ACC112 (cell line): ENCODE results near the gene HRH2.

ENCODE experiments used
- H2AFZ ChIP-seq: fragments of 200-600 bp; sonication (generic); one replicate; pipeline ENCODE4 v1.6.0; 2017; ENCODE audit warnings: antibody characterized with exemption, low read length; ENCODE audit not compliant: unreplicated experiment
- H3K27ac ChIP-seq: fragments of 200-600 bp; sonication (generic); 2 replicates; pipeline ENCODE4 v1.5.1; 2014; ENCODE audit warnings: low read depth, mild to moderate bottlenecking, antibody characterized with exemption, low read length, moderate library complexity
- H3K27me3 ChIP-seq: fragments of 200-600 bp; sonication (generic); 2 replicates; pipeline ENCODE4 v1.6.1; 2014; ENCODE audit warnings: mild to moderate bottlenecking, antibody characterized with exemption, low read length, moderate library complexity, mixed read lengths; ENCODE audit not compliant: insufficient read depth
- H3K36me3 ChIP-seq: fragments of 200-600 bp; sonication (generic); 2 replicates; pipeline ENCODE4 v1.6.1; 2016; ENCODE audit warnings: mild to moderate bottlenecking, antibody characterized with exemption, low read length, moderate library complexity, mixed read lengths; ENCODE audit not compliant: insufficient read depth
- H3K4me1 ChIP-seq: fragments of 200-600 bp; sonication (generic); one replicate; pipeline ENCODE4 v1.6.1; 2016; ENCODE audit warnings: low read length, mixed read lengths; ENCODE audit not compliant: insufficient read depth, unreplicated experiment, control insufficient read depth
- H3K4me3 ChIP-seq: fragments of 200-600 bp; sonication (generic); 2 replicates; pipeline ENCODE4 v1.5.1; 2014; ENCODE audit warnings: mild to moderate bottlenecking, low read depth, low read length
- H3K79me2 ChIP-seq: fragments of 200-600 bp; sonication (generic); one replicate; pipeline ENCODE4 v1.6.0; 2016; ENCODE audit warnings: low read length; ENCODE audit not compliant: control insufficient read depth, unreplicated experiment, insufficient read depth

Gene HRH2

GRCh38 chr5:175659546-175660253 lies 1.8 kb downstream of the HRH2 start:
- Histone ChIP-seq H3K4me1 (no peaks in the 10 kb centered on the region), H3K27me3 (peaks cover 40% of the 10 kb centered on the region), H3K4me3 (no peak overlapping the region)

DNA sequence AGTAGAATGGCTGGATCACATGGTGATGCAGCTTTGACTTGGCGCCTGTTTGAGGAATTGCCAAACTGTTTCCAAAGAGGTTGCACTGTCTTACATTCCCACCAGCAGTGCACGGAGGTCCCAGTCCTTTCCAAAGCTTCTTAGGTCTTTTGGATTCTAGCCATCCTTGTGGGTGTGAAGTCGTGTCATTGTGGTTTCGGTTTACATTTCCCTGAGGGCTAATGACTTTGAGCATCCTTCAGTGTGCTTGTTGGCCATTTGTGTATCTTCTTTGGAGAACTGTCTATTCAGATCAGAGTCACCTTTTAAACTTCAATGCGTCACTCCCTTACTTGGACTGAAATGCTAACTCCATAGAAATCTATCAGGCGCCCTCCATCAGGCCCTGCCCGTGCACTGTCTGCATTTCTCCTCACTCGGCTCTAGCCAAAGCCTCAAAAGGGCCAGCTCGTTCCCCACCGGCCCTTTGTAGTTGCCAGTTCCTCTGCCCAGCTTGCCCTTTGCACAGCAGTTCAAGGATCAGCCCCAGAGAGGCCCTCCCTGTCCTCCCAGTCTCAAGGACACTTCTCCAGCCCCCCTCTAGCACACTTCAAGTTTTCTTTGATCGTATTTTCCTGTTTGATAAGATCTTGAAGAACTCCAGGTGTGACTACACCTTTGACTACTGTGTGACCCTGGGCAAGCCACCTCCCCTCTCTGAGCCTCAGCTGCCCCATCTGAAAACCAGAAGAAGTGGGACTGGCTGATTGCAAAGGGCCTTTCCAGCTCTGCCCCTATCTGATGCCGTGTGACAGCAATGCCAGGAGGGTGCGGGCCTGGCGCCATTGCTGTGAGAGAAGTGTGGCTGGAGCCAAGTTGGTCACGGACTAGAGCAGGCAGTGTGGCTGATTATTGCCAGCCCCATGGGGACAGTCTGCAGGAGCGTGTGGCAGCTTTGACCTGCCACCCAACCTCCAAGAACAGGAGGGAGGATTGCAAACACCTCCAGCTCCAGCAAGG lies 5.6 kb downstream of the HRH2 start:
- Histone ChIP-seq H3K36me3 (no peaks in the 10 kb centered on the region), H3K4me1 (no peaks in the 10 kb centered on the region), H3K27me3 (peaks cover 20% of the 10 kb centered on the region), H3K79me2 (no peaks in the 10 kb centered on the region), H3K4me3 (no peak overlapping the region), H3K27ac (no peak overlapping the region), H2AFZ (no peak overlapping the region)

More at GRCh38 chr5:175659546-175660253, 1.8 kb downstream of the HRH2 start:
- Histone ChIP-seq H2AFZ (no peak overlapping the region), H3K36me3 (no peaks in the 10 kb centered on the region), H3K79me2 (no peaks in the 10 kb centered on the region), H3K27ac (no peak overlapping the region)

DNA sequence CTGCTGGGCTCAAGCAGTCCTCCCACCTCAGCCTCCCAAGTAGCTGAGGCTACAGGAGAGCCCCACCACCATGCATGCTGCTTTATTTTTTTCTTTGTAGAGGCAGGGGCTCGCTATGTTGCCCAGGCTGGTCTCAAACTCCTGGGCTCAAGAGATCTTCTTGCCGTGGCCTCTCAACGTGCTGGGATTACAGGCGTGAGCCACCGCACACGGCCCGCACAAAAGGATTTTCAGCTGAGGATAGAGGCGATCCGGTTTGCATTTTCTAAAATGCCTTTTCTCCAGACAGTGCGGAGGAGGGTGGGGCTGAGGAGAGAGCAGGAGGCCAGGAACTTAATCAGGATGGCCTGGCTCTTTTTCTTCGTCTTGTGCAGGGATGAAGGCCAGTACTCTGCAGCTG lies 6.9 kb downstream of the HRH2 start:
- no peaks in the 10 kb centered on the region for H3K4me1 ChIP-seq
- H3K79me2 ChIP-seq, result no peaks in the 10 kb centered on the region
- no peak overlapping the region for H2AFZ ChIP-seq
- no peak overlapping the region for H3K4me3 ChIP-seq
- no peaks in the 10 kb centered on the region for H3K36me3 ChIP-seq
- peaks cover 8% of the 10 kb centered on the region for H3K27me3 ChIP-seq
- H3K27ac ChIP-seq, result no peak overlapping the region

GRCh38 chr5:175666216-175666615 lies 8.3 kb downstream of the HRH2 start:
- Histone ChIP-seq H2AFZ (no peak overlapping the region), H3K27ac (no peak overlapping the region), H3K79me2 (no peaks in the 10 kb centered on the region), H3K27me3 (no peaks in the 10 kb centered on the region), H3K36me3 (no peaks in the 10 kb centered on the region), H3K4me1 (no peaks in the 10 kb centered on the region), H3K4me3 (no peak overlapping the region)

DNA sequence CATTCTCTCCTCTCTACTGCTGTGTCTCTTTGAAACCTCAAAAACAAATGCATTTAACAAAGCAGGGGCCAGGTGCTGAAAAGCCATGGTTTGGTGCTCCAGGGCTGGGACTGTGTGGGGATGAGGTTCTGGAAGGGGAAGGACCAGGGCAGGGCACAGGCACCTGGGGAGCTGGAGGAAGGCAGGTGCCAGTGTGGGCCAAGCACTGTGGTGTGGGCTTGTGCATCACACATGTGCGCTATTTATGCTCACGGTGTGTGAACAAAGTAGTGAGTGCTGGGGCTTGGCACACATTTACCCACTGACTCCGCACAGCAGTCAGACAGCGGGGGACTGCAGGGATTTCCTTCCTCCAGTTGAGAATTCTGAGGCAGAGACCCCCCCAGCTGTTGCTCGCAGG lies 10.1 kb downstream of the HRH2 start:
- no peak overlapping the region for H3K4me3 ChIP-seq
- H3K27ac ChIP-seq, result no peak overlapping the region
- H3K36me3 ChIP-seq, result no peaks in the 10 kb centered on the region
- no peak overlapping the region for H2AFZ ChIP-seq
- no peaks in the 10 kb centered on the region for H3K4me1 ChIP-seq
- no peaks in the 10 kb centered on the region for H3K27me3 ChIP-seq
- H3K79me2 ChIP-seq, result no peaks in the 10 kb centered on the region

DNA sequence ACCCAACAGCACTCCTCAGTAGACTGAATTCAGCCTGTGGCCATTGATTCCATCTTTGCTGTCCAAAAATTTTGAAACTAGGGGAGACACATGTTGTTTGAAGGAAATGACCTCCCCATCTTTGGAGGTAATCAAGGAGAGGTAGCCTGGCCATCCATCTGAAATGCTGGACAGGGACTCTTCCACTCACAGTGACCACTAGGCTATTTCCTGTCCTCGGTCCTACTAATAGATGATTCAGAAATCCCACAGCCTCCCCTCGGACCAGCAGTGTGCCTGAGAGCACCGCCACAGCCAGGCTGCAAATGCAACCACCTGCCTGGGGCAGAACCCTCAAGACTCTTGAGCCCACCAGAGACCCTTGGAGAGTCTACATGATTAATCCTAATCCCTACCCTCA lies 12.5 kb downstream of the HRH2 start:
- Histone ChIP-seq H3K4me3 (no peak overlapping the region), H3K79me2 (no peaks in the 10 kb centered on the region), H2AFZ (no peak overlapping the region), H3K27ac (no peak overlapping the region), H3K4me1 (no peaks in the 10 kb centered on the region), H3K36me3 (no peaks in the 10 kb centered on the region), H3K27me3 (no peaks in the 10 kb centered on the region)

GRCh38 chr5:175671013-175671412 lies 13.1 kb downstream of the HRH2 start:
- Histone ChIP-seq H3K79me2 (no peaks in the 10 kb centered on the region), H3K27ac (no peak overlapping the region), H3K36me3 (no peaks in the 10 kb centered on the region), H3K4me3 (no peak overlapping the region), H3K27me3 (no peaks in the 10 kb centered on the region), H3K4me1 (no peaks in the 10 kb centered on the region), H2AFZ (no peak overlapping the region)

DNA sequence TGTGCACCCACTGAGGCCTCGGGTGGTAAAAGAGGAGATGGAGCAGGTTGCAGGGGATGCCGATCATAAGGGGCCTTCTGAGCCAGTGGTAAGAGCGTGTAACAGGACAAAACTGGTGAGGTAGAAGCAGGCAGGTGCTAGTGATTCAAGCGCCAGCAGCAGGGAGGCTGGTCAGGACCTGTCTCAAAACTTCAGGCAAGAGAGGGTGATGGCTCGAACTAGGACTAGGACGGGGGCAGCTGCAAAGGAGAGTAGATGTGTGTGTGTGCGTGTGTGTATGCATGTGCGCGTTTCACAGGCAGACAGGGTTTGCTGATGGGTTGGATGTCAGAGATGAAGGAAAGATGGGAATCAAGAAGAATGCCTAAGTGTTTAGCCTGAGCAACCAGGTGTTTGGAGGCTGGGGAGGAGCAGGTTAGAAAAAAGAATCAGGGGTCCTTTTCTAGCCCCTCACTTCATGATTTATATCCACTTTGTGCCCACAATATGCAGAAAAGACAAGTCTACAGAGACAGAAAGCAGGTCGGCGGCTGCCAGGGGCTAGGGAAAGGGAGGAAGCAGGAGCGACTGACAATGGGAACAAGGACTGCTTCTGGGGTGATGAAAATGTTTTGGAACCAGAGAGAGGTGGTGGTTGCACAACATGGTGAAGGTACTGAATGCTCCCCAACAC lies 15.2 kb downstream of the HRH2 start:
- no peaks in the 10 kb centered on the region for H3K4me1 ChIP-seq
- no peak overlapping the region for H2AFZ ChIP-seq
- H3K27me3 ChIP-seq, result no peaks in the 10 kb centered on the region
- H3K36me3 ChIP-seq, result no peaks in the 10 kb centered on the region
- H3K79me2 ChIP-seq, result no peaks in the 10 kb centered on the region
- H3K27ac ChIP-seq, result no peak overlapping the region
- H3K4me3 ChIP-seq, result no peak overlapping the region

DNA sequence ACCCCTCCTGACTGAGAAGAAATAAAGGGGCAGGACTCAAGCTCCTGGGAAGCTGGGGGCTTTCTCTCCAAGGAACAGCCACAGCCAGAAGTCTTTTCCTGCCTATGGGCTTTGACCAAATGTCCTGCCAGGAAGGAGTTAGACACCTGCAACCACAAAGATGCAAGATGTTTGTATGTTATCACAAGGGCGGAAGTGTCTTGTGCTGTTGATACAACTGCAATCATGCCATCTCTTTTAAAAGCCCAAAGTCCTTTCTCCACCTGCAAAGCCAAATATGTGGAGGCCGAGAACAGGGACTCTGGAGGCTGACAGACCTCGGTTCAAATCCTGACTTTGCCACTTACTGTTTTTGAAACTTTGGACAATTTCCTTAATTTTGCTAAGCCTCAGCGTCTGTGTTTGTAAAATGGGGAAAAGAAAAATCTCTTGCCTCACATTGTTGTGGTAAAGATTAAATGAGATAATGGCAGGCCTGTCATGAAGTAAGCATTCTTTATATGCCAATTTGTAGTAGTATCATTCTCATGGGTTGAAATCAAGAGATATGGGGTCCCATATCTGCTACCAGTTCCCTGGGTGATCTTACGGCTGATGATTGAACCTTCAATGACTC lies 17.0 kb downstream of the HRH2 start:
- Histone ChIP-seq H3K36me3 (no peaks in the 10 kb centered on the region), H3K4me1 (no peaks in the 10 kb centered on the region), H3K79me2 (no peaks in the 10 kb centered on the region), H2AFZ (no peak overlapping the region), H3K4me3 (no peak overlapping the region), H3K27ac (no peak overlapping the region), H3K27me3 (no peaks in the 10 kb centered on the region)

DNA sequence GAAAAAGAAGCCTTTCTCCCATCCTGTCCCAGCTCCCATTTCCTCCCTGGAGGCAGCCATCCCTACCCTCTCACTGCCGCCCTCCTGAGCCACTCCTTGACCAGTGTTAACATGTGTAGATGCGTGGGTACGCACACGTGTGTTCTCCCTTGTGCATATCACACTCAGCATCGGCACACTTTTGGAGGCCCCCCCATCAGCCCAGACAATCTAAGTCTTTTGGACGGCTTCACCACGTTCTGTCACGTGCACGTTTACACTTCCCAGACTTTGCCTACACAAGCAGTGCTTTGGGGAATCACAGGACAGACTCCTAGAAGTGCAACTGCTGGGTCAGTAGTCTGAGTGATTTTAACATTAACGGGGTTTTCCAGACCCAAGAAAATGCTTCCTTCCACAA lies 18.0 kb downstream of the HRH2 start:
- Histone ChIP-seq H3K36me3 (no peaks in the 10 kb centered on the region), H3K27me3 (no peaks in the 10 kb centered on the region), H2AFZ (no peak overlapping the region), H3K4me1 (no peaks in the 10 kb centered on the region), H3K4me3 (no peak overlapping the region), H3K27ac (no peak overlapping the region), H3K79me2 (no peaks in the 10 kb centered on the region)
